BLaER1 treated with 17β-estradiol and CSF1 and Interleukin-3, amounts not matched to agents 10 nM and 100 nM (cell line): Measurements from ENCODE around the gene PLA2G4B.

ENCODE experiments used
- H3K27ac ChIP-seq, 11 experiments: shearing (Covaris generic); formaldehyde crosslinking; 2 replicates each; pipeline ENCODE4 v1.8.1; 2022
- H3K27me3 ChIP-seq, 11 experiments: shearing (Covaris generic); formaldehyde crosslinking; 2 replicates each; pipeline ENCODE4 v1.8.1; 2022
- H3K36me3 ChIP-seq, 11 experiments: shearing (Covaris generic); formaldehyde crosslinking; 2 replicates each; pipeline ENCODE4 v1.8.1; 2022
- H3K4me1 ChIP-seq, 10 experiments: shearing (Covaris generic); formaldehyde crosslinking; 2 replicates each; pipeline ENCODE4 v1.8.1; 2022
- H3K4me2 ChIP-seq, 11 experiments: shearing (Covaris generic); formaldehyde crosslinking; 2 replicates each; pipeline ENCODE4 v1.8.1; 2022
- H3K4me3 ChIP-seq, 10 experiments: shearing (Covaris generic); formaldehyde crosslinking; 2 replicates each; pipeline ENCODE4 v1.8.1; 2022
- H3K9ac ChIP-seq, 11 experiments: shearing (Covaris generic); formaldehyde crosslinking; 2 replicates each; pipeline ENCODE4 v1.8.1; 2022
- H3K9me3 ChIP-seq, 11 experiments: shearing (Covaris generic); formaldehyde crosslinking; replicated peaks in 1 of 11; 2 replicates each; pipeline ENCODE4 v1.8.1; 2022
- H4K20me1 ChIP-seq, 11 experiments: shearing (Covaris generic); formaldehyde crosslinking; 2 replicates each; pipeline ENCODE4 v1.8.1; 2022
- Cebpa-rat ChIP-seq, 11 experiments: shearing (Covaris generic); IDR thresholded peaks; 2 replicates each; pipeline ENCODE4 v1.8.1; 2022

PLA2G4B gene

GRCh38 chr15:41844814-41845213, 6.2 kb downstream of the PLA2G4B start:
- Histone ChIP-seq H3K4me3 (no peak overlapping the region), H4K20me1 (peaks cover 0 to 65% (median 0%) of the 10 kb centered on the region in 11 experiments; a peak in 5 of 22 replicates), H3K9ac (no peak overlapping the region), H3K4me1 (peaks cover 9 to 39% (median 30%) of the 10 kb centered on the region in 10 experiments; a peak in 18 of 20 replicates), H3K9me3 (no peaks in the 10 kb centered on the region), H3K36me3 (peaks cover 19 to 73% (median 48%) of the 10 kb centered on the region in 11 experiments; a peak in 21 of 22 replicates), H3K4me2 (no peak overlapping the region), H3K27me3 (no peaks in the 10 kb centered on the region), H3K27ac (no peak overlapping the region)
- no peak for TF ChIP-seq Cebpa-rat (IDR thresholded peaks at IDR 0.05)

GRCh38 chr15:41847206-41847605, 8.6 kb downstream of the PLA2G4B start:
- no peak for TF ChIP-seq Cebpa-rat (IDR thresholded peaks at IDR 0.05)
- H3K9me3 ChIP-seq, result no peaks in the 10 kb centered on the region
- H3K27ac ChIP-seq, result no peak overlapping the region
- peaks cover 0 to 30% (median 21%) of the 10 kb centered on the region in 10 experiments; a peak in 18 of 20 replicates for H3K4me1 ChIP-seq
- no peak overlapping the region for H3K9ac ChIP-seq
- H4K20me1 ChIP-seq, result peaks cover 0 to 75% (median 0%) of the 10 kb centered on the region in 11 experiments; a peak in 5 of 22 replicates
- peaks cover 3 to 10% (median 7%) of the 10 kb centered on the region in 11 experiments; a peak in 13 of 22 replicates for H3K27me3 ChIP-seq
- no peak overlapping the region for H3K4me3 ChIP-seq
- peaks cover 19 to 62% (median 48%) of the 10 kb centered on the region in 11 experiments; a peak in 21 of 22 replicates for H3K36me3 ChIP-seq
- H3K4me2 ChIP-seq, result no peak overlapping the region

- Histone ChIP-seq H4K20me1 (peaks cover 0 to 75% (median 0%) of the 10 kb centered on the region in 11 experiments; a peak in 5 of 22 replicates), H3K9me3 (no peaks in the 10 kb centered on the region), H3K4me2 (no peak overlapping the region), H3K36me3 (peaks cover 19 to 62% (median 48%) of the 10 kb centered on the region in 11 experiments; a peak in 21 of 22 replicates), H3K9ac (no peak overlapping the region), H3K4me1 (peaks cover 0 to 25% (median 20%) of the 10 kb centered on the region in 10 experiments; a peak in 18 of 20 replicates), H3K27ac (no peak overlapping the region), H3K27me3 (peaks cover 3 to 10% (median 7%) of the 10 kb centered on the region in 11 experiments; a peak in 13 of 22 replicates), H3K4me3 (no peak overlapping the region)
- TF ChIP-seq Cebpa-rat (IDR thresholded peaks at IDR 0.05), result no peak
Measured at GRCh38 chr15:41847981-41848380, 9.3 kb downstream of the PLA2G4B start.

GRCh38 chr15:41848631-41849030, 10.0 kb downstream of the PLA2G4B start:
- no peak for TF ChIP-seq Cebpa-rat (IDR thresholded peaks at IDR 0.05)
- peaks cover 0 to 19% (median 15%) of the 10 kb centered on the region in 10 experiments; a peak in 18 of 20 replicates for H3K4me1 ChIP-seq
- H3K27ac ChIP-seq, result no peak overlapping the region
- peaks cover 19 to 57% (median 44%) of the 10 kb centered on the region in 11 experiments; a peak in 21 of 22 replicates for H3K36me3 ChIP-seq
- H3K4me3 ChIP-seq, result no peak overlapping the region
- peaks cover 3 to 10% (median 7%) of the 10 kb centered on the region in 11 experiments; a peak in 13 of 22 replicates for H3K27me3 ChIP-seq
- no peak overlapping the region for H3K4me2 ChIP-seq
- peaks cover 0 to 81% (median 0%) of the 10 kb centered on the region in 11 experiments; a peak in 5 of 22 replicates for H4K20me1 ChIP-seq
- no peaks in the 10 kb centered on the region for H3K9me3 ChIP-seq
- H3K9ac ChIP-seq, result no peak overlapping the region

DNA sequence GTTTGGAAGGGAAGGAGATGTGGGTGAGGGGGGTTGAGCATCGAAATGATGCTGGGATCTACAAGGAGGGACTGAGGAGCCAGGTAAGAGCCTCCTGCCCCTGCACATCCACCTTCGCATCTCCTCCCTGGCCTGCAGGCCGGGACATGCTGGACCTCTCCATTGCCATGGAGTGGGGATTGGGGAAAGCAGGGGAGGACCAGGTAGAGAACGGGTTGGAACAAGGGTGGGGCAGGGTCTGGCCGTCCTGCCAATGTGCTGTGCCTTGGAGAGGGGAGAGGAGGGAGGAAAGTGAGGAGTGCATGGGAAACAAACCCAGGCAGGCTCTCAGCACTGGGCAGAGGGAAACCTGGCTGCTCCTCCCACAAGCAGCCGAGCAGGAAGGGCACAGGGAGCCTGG, 10.6 kb downstream of the PLA2G4B start:
- H3K36me3 ChIP-seq, result peaks cover 19 to 51% (median 44%) of the 10 kb centered on the region in 11 experiments; a peak in 21 of 22 replicates
- H3K27ac ChIP-seq, result no peak overlapping the region
- peaks cover 3 to 10% (median 7%) of the 10 kb centered on the region in 11 experiments; a peak in 13 of 22 replicates for H3K27me3 ChIP-seq
- no peaks in the 10 kb centered on the region for H3K9me3 ChIP-seq
- H3K4me2 ChIP-seq, result no peak overlapping the region
- H3K9ac ChIP-seq, result no peak overlapping the region
- peaks cover 0 to 17% (median 15%) of the 10 kb centered on the region in 10 experiments; a peak in 18 of 20 replicates for H3K4me1 ChIP-seq
- TF ChIP-seq Cebpa-rat (IDR thresholded peaks at IDR 0.05), result no peak
- H3K4me3 ChIP-seq, result no peak overlapping the region
- peaks cover 0 to 85% (median 0%) of the 10 kb centered on the region in 11 experiments; a peak in 5 of 22 replicates for H4K20me1 ChIP-seq

- no peak overlapping the region for H3K4me3 ChIP-seq
- H3K4me1 ChIP-seq, result peaks cover 0 to 20% (median 16%) of the 10 kb centered on the region in 10 experiments; a peak in 18 of 20 replicates
- no peak overlapping the region for H3K27ac ChIP-seq
- H4K20me1 ChIP-seq, result peaks cover 0 to 83% (median 0%) of the 10 kb centered on the region in 11 experiments; a peak in 5 of 22 replicates
- H3K9ac ChIP-seq, result peak overlapping the region in 1 of 11 experiments; percentile 18; a peak in 1 of 22 replicates
- no peaks in the 10 kb centered on the region for H3K9me3 ChIP-seq
- H3K36me3 ChIP-seq, result peaks cover 19 to 44% (median 38%) of the 10 kb centered on the region in 11 experiments; a peak in 21 of 22 replicates
- peak overlapping the region in 8 of 11 experiments; percentile 47 to 81 (median 68); a peak in 6 of 22 replicates for H3K4me2 ChIP-seq
- no peak for TF ChIP-seq Cebpa-rat (IDR thresholded peaks at IDR 0.05)
- H3K27me3 ChIP-seq, result peaks cover 3 to 10% (median 7%) of the 10 kb centered on the region in 11 experiments; a peak in 13 of 22 replicates
Measured at GRCh38 chr15:41849861-41850260, 11.2 kb downstream of the PLA2G4B start.

DNA sequence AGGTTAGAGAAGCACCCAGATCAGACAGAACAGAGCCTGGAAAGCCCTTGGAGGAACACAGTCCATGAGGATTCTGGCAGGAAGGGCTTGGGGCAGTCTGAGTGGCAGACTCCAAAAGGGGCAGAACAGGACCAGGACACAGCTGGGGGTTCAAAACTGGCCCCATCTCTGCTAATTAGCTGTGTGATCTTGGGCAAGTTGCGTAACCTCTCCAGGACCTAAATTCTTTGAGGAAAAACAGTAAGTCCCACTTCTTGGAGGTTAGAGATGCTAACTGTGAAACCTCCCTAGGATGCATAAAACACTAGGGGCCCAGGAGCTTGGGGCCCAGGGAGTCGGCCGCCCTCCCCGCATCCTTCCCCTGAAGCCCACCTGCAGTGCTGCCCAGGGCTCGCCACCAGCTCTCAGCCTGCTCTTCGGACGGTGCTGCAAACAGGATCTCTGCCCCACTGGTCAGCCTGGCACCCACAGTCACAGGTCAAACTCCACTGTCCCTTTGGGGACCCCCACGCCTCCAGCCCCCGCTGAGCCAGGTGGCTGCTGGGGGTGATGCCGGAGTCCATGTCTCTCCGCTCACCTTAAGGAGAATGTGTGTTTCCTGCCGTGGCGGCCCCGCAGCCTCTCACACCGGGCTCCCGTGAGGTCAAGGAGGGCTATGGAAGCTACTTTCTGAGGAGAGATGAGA, 12.0 kb downstream of the PLA2G4B start:
- H3K36me3 ChIP-seq, result peaks cover 19 to 37% (median 31%) of the 10 kb centered on the region in 11 experiments; a peak in 21 of 22 replicates
- no peak overlapping the region for H3K27ac ChIP-seq
- peak in 8 of 11 experiments; percentile 41 to 82 (median 66); a peak in 12 of 22 replicates for TF ChIP-seq Cebpa-rat (IDR thresholded peaks at IDR 0.05)
- no peaks in the 10 kb centered on the region for H3K9me3 ChIP-seq
- H3K4me2 ChIP-seq, result peak overlapping the region; percentile 14 to 81 (median 67); a peak in 20 of 22 replicates
- no peak overlapping the region for H3K4me3 ChIP-seq
- peak overlapping the region in 2 of 11 experiments; percentile 4 to 18; a peak in 1 of 22 replicates for H3K9ac ChIP-seq
- H3K27me3 ChIP-seq, result peaks cover 3 to 10% (median 7%) of the 10 kb centered on the region in 11 experiments; a peak in 13 of 22 replicates
- H4K20me1 ChIP-seq, result peaks cover 0 to 84% (median 0%) of the 10 kb centered on the region in 11 experiments; a peak in 5 of 22 replicates
- H3K4me1 ChIP-seq, result peaks cover 0 to 27% (median 23%) of the 10 kb centered on the region in 10 experiments; a peak in 18 of 20 replicates

GRCh38 chr15:41851167-41851523, 12.5 kb downstream of the PLA2G4B start:
- peaks cover 0 to 85% (median 0%) of the 10 kb centered on the region in 11 experiments; a peak in 4 of 22 replicates for H4K20me1 ChIP-seq
- TF ChIP-seq Cebpa-rat (IDR thresholded peaks at IDR 0.05), result no peak
- no peaks in the 10 kb centered on the region for H3K9me3 ChIP-seq
- H3K27ac ChIP-seq, result no peak overlapping the region
- H3K36me3 ChIP-seq, result peaks cover 13 to 32% (median 26%) of the 10 kb centered on the region in 11 experiments; a peak in 21 of 22 replicates
- H3K4me2 ChIP-seq, result peak overlapping the region; percentile 14 to 81 (median 67); a peak in 18 of 22 replicates
- H3K9ac ChIP-seq, result 0 out of 22 replicates have a peak overlapping the region, but pooled peaks of 2 of the 11 experiments have one; percentile 4 to 18
- H3K4me1 ChIP-seq, result peaks cover 0 to 32% (median 28%) of the 10 kb centered on the region in 10 experiments; a peak in 18 of 20 replicates
- peaks cover 3 to 10% (median 7%) of the 10 kb centered on the region in 11 experiments; a peak in 13 of 22 replicates for H3K27me3 ChIP-seq
- no peak overlapping the region for H3K4me3 ChIP-seq
